ENCODE data around the gene DLGAP1.

DNA sequence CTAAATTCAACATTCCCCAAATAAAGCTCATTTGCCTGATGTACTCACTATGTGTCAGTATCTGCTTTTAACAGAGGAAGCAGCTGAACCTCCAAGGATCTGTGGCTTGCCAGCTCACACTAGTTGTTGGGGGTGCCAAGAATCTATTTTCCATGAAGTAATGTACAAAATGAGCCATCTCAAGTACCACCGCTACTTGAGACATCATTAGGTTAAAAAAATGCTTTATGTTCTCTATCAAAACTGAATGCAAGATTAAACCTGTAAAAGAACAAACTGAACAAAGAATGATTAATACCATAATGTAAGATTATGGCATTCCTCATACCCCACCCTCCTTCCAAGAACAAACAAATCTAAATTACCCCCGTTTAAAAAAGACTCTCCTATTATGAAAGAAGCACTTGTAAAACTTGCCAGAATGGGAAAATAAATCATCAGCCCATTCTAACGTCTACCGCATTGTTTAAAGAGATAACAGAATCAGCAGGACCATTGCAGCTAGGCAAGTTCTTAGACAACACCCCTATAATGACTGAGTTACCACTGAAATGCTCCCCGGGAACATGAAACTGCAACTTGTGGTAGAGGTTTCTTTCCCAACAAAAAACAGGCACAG lies 471.6 kb downstream of the DLGAP1 start:
- TF ChIP-seq SP1 (IDR thresholded peaks at IDR 0.05) (no peak), FOXM1 (IDR thresholded peaks at IDR 0.05; ENCODE audit: borderline replicate concordance) (no peak), BHLHE40 (IDR thresholded peaks at IDR 0.05; ENCODE audit: borderline replicate concordance) (no peak), ELF4 (IDR thresholded peaks at IDR 0.05) (no peak), HDGF (IDR thresholded peaks at IDR 0.05; ENCODE audit: borderline replicate concordance) (no peak), LEF1 (IDR thresholded peaks at IDR 0.05; ENCODE audit: borderline replicate concordance) (no peak), FOXK2 (IDR thresholded peaks at IDR 0.05) (no peak)
